Epithelial cell of proximal tubule (primary cell): ENCODE measurements around the gene LRRN1. TPM values are rescaled to one million over a fixed set of nuclear protein-coding genes. Genes with fewer than 3 reads are reported as not detected.

Source experiments
- DNase-seq: peaks from one replicate; pipeline ENCODE4 v3.0.0-alpha.2; 2011; ENCODE audit warnings: low read depth
- H3K4me3 ChIP-seq: 2 replicates; pipeline ENCODE4 v1.5.1; 2011; ENCODE audit warnings: low read depth, mild to moderate bottlenecking, low read length
- total RNA-seq: library from RNA; depleted of rRNA; stranded (reverse); fragments of >200 nt; gene quantifications from 2 replicates; pipeline ENCODE4 v1.2.3, GENCODE V29; 2015
- TF ChIP-seq, protein P1 (sequence below): conservative IDR thresholded peaks from 2 replicates; pipeline ENCODE4 v1.5.1; 2012; ENCODE audit warnings: low read depth, mild to moderate bottlenecking, low read length

LRRN1 gene
- total RNA-seq, 1 donor from 2014 or later: 2.6 TPM

DNA sequence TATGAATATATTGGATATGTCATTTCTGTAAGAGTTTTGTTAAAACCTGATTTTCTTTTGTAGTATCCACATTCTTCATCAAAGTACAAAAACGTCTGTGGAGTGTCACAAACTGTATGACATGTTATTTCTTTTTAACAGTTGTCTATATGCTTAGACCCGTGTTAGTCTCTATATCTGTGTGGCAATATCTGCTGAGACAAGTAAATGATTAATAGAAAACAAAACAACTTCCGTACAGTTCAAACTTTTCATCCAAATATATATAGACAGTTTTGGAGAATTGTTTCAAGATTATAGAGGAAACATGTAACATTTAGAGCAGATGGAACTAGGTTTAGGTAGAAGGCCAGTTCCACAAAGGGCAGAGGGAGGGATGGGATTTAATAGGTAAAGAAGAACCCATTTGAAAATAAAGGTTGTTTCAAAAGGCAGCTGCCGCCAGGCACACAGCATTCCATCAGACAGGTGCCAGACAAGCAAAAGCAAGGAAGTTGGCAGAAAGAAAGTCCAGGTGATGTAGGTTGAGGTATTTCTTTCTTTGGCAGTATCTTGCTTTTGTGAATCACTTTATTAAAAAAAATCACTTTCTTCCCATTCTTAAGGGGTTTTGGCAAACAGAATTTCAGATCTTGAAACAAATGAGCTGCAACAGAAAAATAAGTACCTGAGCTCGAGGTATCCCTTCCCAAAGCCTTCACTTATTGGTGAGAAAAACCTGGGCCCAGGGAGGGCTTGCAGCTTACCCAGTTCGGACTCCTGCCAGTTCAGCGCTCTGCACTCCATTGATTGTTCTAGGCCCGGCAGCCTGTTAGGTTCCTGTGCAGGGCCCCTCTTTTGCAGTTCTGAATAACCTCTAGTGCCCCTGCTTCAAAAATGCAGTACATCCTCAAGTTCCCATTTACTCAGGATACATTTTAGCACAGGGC lies 49.0 kb downstream of the LRRN1 start:
- TF ChIP-seq, protein P1, sequence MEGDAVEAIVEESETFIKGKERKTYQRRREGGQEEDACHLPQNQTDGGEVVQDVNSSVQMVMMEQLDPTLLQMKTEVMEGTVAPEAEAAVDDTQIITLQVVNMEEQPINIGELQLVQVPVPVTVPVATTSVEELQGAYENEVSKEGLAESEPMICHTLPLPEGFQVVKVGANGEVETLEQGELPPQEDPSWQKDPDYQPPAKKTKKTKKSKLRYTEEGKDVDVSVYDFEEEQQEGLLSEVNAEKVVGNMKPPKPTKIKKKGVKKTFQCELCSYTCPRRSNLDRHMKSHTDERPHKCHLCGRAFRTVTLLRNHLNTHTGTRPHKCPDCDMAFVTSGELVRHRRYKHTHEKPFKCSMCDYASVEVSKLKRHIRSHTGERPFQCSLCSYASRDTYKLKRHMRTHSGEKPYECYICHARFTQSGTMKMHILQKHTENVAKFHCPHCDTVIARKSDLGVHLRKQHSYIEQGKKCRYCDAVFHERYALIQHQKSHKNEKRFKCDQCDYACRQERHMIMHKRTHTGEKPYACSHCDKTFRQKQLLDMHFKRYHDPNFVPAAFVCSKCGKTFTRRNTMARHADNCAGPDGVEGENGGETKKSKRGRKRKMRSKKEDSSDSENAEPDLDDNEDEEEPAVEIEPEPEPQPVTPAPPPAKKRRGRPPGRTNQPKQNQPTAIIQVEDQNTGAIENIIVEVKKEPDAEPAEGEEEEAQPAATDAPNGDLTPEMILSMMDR: no peak
- no peak for DNase-seq
- H3K4me3 ChIP-seq: no peak overlapping the region

DNA sequence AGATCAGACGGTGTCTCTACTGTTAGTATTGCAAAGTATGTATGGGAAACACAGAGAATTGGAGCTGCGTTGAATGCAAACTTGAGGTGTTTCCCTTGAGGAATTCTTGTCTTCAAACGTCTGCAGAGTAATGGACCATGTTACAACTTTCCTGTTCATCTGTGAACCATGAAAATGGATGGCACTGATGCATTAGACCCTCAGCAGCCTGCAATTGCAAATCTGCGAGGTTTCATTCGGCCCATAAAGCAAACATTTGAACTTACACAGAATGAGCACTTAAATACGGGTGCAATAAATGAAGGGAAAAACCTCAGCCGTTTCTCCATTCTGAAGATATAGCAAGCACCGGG lies 49.7 kb downstream of the LRRN1 start:
- TF ChIP-seq, protein P1: no peak
- DNase-seq: no peak
- no peak overlapping the region for H3K4me3 ChIP-seq

DNA sequence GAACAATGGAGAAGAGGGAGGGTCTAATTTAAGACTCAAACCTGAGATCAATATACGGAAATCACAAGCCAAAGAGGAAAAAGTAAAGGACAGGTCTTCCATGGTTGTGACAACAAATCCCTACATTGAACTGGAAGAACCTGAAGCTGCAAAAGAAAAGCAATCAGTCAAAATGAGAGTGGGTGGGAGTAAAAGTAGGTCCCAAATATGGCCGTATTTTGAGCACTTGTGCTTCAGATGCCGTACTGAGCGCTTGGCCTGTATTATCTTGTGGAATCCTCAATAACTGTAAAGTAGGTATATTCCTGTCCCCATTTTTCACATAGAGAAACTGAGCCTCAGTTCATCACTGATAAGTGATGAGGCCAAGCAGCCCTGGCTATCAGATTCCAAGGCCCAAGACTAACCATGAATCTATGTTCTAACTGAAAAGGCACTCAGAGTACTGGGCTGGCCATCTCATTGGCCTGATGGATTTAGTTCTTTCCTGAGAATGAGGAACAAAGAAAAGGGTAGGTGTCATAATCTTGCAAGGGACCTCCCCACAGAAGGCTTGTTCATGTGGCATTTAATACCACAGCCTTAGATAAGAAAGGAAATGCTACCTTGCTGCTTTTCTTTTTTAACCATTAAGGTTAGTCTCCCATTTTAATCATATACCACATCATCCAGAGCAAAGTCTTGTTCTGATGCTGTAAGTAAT lies 52.5 kb downstream of the LRRN1 start:
- TF ChIP-seq, protein P1: no peak
- H3K4me3 ChIP-seq: no peak overlapping the region
- no peak for DNase-seq

DNA sequence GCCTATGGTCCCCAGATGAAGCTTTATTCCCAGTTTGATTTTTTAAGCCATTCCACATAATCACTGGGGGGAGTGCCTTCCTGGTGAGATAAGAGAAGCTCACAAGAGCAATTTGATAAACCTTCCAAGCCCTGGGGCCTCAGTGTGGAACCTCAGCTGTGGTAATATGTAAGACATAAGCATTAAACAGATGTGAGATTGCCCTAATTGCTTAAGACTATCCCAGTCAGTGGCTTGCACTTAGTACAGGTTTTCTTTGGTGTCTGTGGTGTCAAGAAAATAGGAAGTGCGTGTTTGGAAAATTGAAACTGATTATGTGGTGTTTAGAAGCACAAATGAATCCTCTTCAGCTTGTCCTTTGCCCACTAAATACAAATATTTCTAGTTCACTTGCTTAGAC lies 54.3 kb downstream of the LRRN1 start:
- TF ChIP-seq, protein P1: no peak
- H3K4me3 ChIP-seq: no peak overlapping the region
- DNase-seq: no peak

DNA sequence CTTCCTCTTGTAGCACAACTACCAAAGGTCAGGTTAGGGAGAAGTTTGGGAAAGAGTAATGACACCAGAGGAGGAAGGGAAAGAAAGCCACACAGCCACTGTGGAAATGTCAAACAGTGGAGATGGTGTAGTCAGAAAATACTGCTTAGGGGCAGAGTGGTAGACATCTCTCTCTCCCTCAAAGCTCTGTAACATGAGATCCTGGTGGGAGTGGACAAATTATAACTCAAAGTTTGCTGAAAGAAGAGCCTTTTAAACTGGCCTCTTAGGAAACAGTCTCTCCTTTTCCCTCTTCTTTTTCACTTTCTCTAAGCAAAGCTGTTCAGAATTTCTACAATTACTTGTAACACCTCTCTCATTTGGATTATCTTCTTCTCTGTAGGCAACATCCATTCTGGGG lies 55.8 kb downstream of the LRRN1 start:
- no peak for DNase-seq
- H3K4me3 ChIP-seq: no peak overlapping the region
- TF ChIP-seq, protein P1: no peak

DNA sequence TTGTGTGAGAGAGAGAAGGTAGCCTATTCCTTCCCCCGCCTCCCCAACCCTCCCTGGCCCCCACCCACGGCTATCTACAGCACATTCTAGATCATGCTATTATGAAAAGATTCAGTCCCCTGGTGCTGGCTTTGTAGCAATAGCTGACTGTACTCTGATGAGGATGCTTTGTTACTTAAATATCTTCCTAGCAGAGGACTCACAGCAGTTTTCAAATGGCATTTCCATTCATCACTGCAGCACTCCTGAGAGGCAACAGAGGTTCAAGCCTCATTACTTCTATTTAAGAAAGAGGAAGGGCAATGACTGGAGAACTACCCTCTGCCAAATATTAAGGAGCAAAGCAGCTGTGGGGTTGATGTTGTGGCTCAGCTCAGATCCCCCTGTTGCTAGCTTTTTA lies 61.0 kb downstream of the LRRN1 start:
- no peak overlapping the region for H3K4me3 ChIP-seq
- TF ChIP-seq, protein P1: no peak
- DNase-seq: no peak
